Measurements from ENCODE around the gene ASXL2.

The ASXL2 gene

GRCh38 chr2:25824216-25824615 is 54.1 kb downstream of the ASXL2 start:
- no peak for TF ChIP-seq Cebpa-rat (IDR thresholded peaks at IDR 0.05)
- H3K4me1 ChIP-seq = no peaks in the 10 kb centered on the region
- no peak overlapping the region for H3K9ac ChIP-seq
- no peak overlapping the region for H3K4me3 ChIP-seq
- no peaks in the 10 kb centered on the region for H3K27me3 ChIP-seq
- H3K4me2 ChIP-seq = no peak overlapping the region
- H3K9me3 ChIP-seq = no peaks in the 10 kb centered on the region
- peaks cover 15% of the 10 kb centered on the region; the same call in 1 of the 2 replicates for H4K20me1 ChIP-seq
- no peak overlapping the region for H3K27ac ChIP-seq
- peaks cover 20% of the 10 kb centered on the region for H3K36me3 ChIP-seq

- Histone ChIP-seq H3K9me3 (no peaks in the 10 kb centered on the region), H3K27ac (no peak overlapping the region), H4K20me1 (peaks cover 28% of the 10 kb centered on the region), H3K4me1 (no peaks in the 10 kb centered on the region), H3K4me3 (no peak overlapping the region), H3K4me2 (no peak overlapping the region), H3K9ac (no peak overlapping the region), H3K27me3 (no peaks in the 10 kb centered on the region), H3K36me3 (peaks cover 30% of the 10 kb centered on the region)
- TF ChIP-seq Cebpa-rat (IDR thresholded peaks at IDR 0.05) = no peak
Observed at GRCh38 chr2:25822190-25823117, 55.8 kb downstream of the ASXL2 start.

GRCh38 chr2:25821225-25822056 is 56.8 kb downstream of the ASXL2 start:
- TF ChIP-seq Cebpa-rat (IDR thresholded peaks at IDR 0.05) = no peak
- H3K4me1 ChIP-seq = no peaks in the 10 kb centered on the region
- peaks cover 35% of the 10 kb centered on the region for H3K36me3 ChIP-seq
- H3K4me2 ChIP-seq = no peak overlapping the region
- no peak overlapping the region for H3K27ac ChIP-seq
- H3K9ac ChIP-seq = no peak overlapping the region
- H3K4me3 ChIP-seq = no peak overlapping the region
- H3K9me3 ChIP-seq = no peaks in the 10 kb centered on the region
- H4K20me1 ChIP-seq = peaks cover 30% of the 10 kb centered on the region
- H3K27me3 ChIP-seq = no peaks in the 10 kb centered on the region

- Histone ChIP-seq H3K9me3 (no peaks in the 10 kb centered on the region), H3K27ac (no peak overlapping the region), H3K4me3 (no peak overlapping the region), H4K20me1 (peaks cover 48% of the 10 kb centered on the region), H3K4me2 (no peak overlapping the region), H3K9ac (no peak overlapping the region), H3K36me3 (peaks cover 44% of the 10 kb centered on the region), H3K4me1 (no peaks in the 10 kb centered on the region), H3K27me3 (no peaks in the 10 kb centered on the region)
- TF ChIP-seq Cebpa-rat (IDR thresholded peaks at IDR 0.05) = no peak
Observed at GRCh38 chr2:25819597-25820039, 58.7 kb downstream of the ASXL2 start.

GRCh38 chr2:25817630-25818029 is 60.7 kb downstream of the ASXL2 start:
- no peak overlapping the region for H3K4me2 ChIP-seq
- H3K9ac ChIP-seq = no peak overlapping the region
- H3K27ac ChIP-seq = no peak overlapping the region
- no peaks in the 10 kb centered on the region for H3K9me3 ChIP-seq
- no peaks in the 10 kb centered on the region for H3K4me1 ChIP-seq
- no peak for TF ChIP-seq Cebpa-rat (IDR thresholded peaks at IDR 0.05)
- peaks cover 39% of the 10 kb centered on the region for H3K36me3 ChIP-seq
- H3K27me3 ChIP-seq = no peaks in the 10 kb centered on the region
- H3K4me3 ChIP-seq = no peak overlapping the region
- H4K20me1 ChIP-seq = peaks cover 54% of the 10 kb centered on the region

GRCh38 chr2:25817006-25817405 is 61.3 kb downstream of the ASXL2 start:
- H4K20me1 ChIP-seq = peaks cover 61% of the 10 kb centered on the region
- H3K4me1 ChIP-seq = no peaks in the 10 kb centered on the region
- no peaks in the 10 kb centered on the region for H3K27me3 ChIP-seq
- H3K27ac ChIP-seq = no peak overlapping the region
- H3K4me3 ChIP-seq = no peak overlapping the region
- no peak overlapping the region for H3K4me2 ChIP-seq
- no peak overlapping the region for H3K9ac ChIP-seq
- TF ChIP-seq Cebpa-rat (IDR thresholded peaks at IDR 0.05) = no peak
- H3K36me3 ChIP-seq = peaks cover 35% of the 10 kb centered on the region
- no peaks in the 10 kb centered on the region for H3K9me3 ChIP-seq

GRCh38 chr2:25816249-25816648 is 62.0 kb downstream of the ASXL2 start:
- peaks cover 61% of the 10 kb centered on the region for H4K20me1 ChIP-seq
- H3K36me3 ChIP-seq = peaks cover 35% of the 10 kb centered on the region
- H3K4me3 ChIP-seq = no peak overlapping the region
- H3K9me3 ChIP-seq = no peaks in the 10 kb centered on the region
- no peaks in the 10 kb centered on the region for H3K27me3 ChIP-seq
- no peak overlapping the region for H3K4me2 ChIP-seq
- H3K4me1 ChIP-seq = no peaks in the 10 kb centered on the region
- H3K27ac ChIP-seq = no peak overlapping the region
- no peak for TF ChIP-seq Cebpa-rat (IDR thresholded peaks at IDR 0.05)
- no peak overlapping the region for H3K9ac ChIP-seq

- Histone ChIP-seq H3K9ac (no peak overlapping the region), H3K4me2 (no peak overlapping the region), H3K27me3 (no peaks in the 10 kb centered on the region), H3K36me3 (peaks cover 42% of the 10 kb centered on the region), H3K9me3 (no peaks in the 10 kb centered on the region), H3K27ac (no peak overlapping the region), H3K4me1 (no peaks in the 10 kb centered on the region), H3K4me3 (no peak overlapping the region), H4K20me1 (peaks cover 67% of the 10 kb centered on the region)
- no peak for TF ChIP-seq Cebpa-rat (IDR thresholded peaks at IDR 0.05)
Observed at GRCh38 chr2:25814681-25815080, 63.6 kb downstream of the ASXL2 start.

GRCh38 chr2:25810428-25810827 is 67.9 kb downstream of the ASXL2 start:
- Histone ChIP-seq H3K9me3 (no peaks in the 10 kb centered on the region), H3K36me3 (peaks cover 41% of the 10 kb centered on the region), H3K27ac (no peak overlapping the region), H3K4me3 (no peak overlapping the region), H3K27me3 (no peaks in the 10 kb centered on the region), H3K9ac (no peak overlapping the region), H4K20me1 (peaks cover 48% of the 10 kb centered on the region), H3K4me2 (no peak overlapping the region), H3K4me1 (0 out of 2 replicates have a peak, but pooled peaks cover 19% of the 10 kb centered on the region)
- TF ChIP-seq Cebpa-rat (IDR thresholded peaks at IDR 0.05) = no peak

GRCh38 chr2:25809646-25810045 is 68.6 kb downstream of the ASXL2 start:
- H3K27ac ChIP-seq = no peak overlapping the region
- H3K9ac ChIP-seq = no peak overlapping the region
- H3K9me3 ChIP-seq = no peaks in the 10 kb centered on the region
- H3K4me3 ChIP-seq = no peak overlapping the region
- H4K20me1 ChIP-seq = peaks cover 40% of the 10 kb centered on the region; the same call in 1 of the 2 replicates
- H3K36me3 ChIP-seq = peaks cover 47% of the 10 kb centered on the region
- H3K27me3 ChIP-seq = no peaks in the 10 kb centered on the region
- no peak for TF ChIP-seq Cebpa-rat (IDR thresholded peaks at IDR 0.05)
- 0 out of 2 replicates have a peak, but pooled peaks cover 19% of the 10 kb centered on the region for H3K4me1 ChIP-seq
- no peak overlapping the region for H3K4me2 ChIP-seq

Data from BLaER1 (cell line).